T-helper 1 cell treated with Interleukin-12 subunit alpha and Interleukin-12 subunit beta and Interleukin-4 antibody, amounts not matched to agents 30 ng/mL and 1 ng/mL, for 36 hours (primary cell): ENCODE results near the gene ATP5MC2. TPM values are rescaled to one million over a fixed set of nuclear protein-coding genes. Genes with fewer than 3 reads are reported as not detected.
"Not testable (repeated sequence)": the region's sequence is repeated elsewhere in the genome, so short reads cannot be mapped to it uniquely, and the experiment has no call there.

Experiments
- intact Hi-C: fragments of 100-400 bp; cut with micrococcal nuclease; formaldehyde crosslinking; loops from one replicate; pipeline ENCODE4 v1.15.1; 2024
- total RNA-seq: library from RNA; stranded (reverse); gene quantifications from 2 replicates; pipeline ENCODE4 v1.2.3, GENCODE V29; 2022

Gene ATP5MC2
- total RNA-seq, 1 donor from 2014 or later, result 308 TPM

- intact Hi-C loops, result no loop called here
Measured at GRCh38 chr12:53653595-53653994, 22.3 kb downstream of the ATP5MC2 start.

GRCh38 chr12:53652366-53652765, 23.5 kb downstream of the ATP5MC2 start:
- intact Hi-C loops, result no loop called here

- intact Hi-C loops, result no loop called here
Measured at GRCh38 chr12:53651737-53652136, 24.1 kb downstream of the ATP5MC2 start.

GRCh38 chr12:53646300-53646699, 29.6 kb downstream of the ATP5MC2 start:
- intact Hi-C loops, result not testable (repeated sequence)

GRCh38 chr12:53645165-53645564, 30.7 kb downstream of the ATP5MC2 start:
- intact Hi-C loops, result no loop called here

GRCh38 chr12:53644133-53644532, 31.8 kb downstream of the ATP5MC2 start:
- intact Hi-C loops, result no loop called here

- intact Hi-C loops, result no loop called here
Measured at GRCh38 chr12:53643232-53643979, 32.5 kb downstream of the ATP5MC2 start.

- intact Hi-C loops, result no loop called here
Measured at GRCh38 chr12:53638057-53638456, 37.8 kb downstream of the ATP5MC2 start.

GRCh38 chr12:53636641-53637040, 39.2 kb downstream of the ATP5MC2 start:
- intact Hi-C loops, result no loop called here

- intact Hi-C loops, result not testable (repeated sequence)
Measured at GRCh38 chr12:53635708-53636107, 40.2 kb downstream of the ATP5MC2 start.

GRCh38 chr12:53631721-53632120, 44.2 kb downstream of the ATP5MC2 start:
- intact Hi-C loops, result no loop called here

- intact Hi-C loops, result loop anchor here (2.0 to 5.0 kb wide), 4 partner anchors 119 to 589 kb away; partner anchors contain the start of gene SMUG1
Measured at GRCh38 chr12:53627919-53628318, 48.0 kb downstream of the ATP5MC2 start.

- intact Hi-C loops, result loop anchor here (1.0 to 5.0 kb wide), 14 partner anchors 8 to 620 kb away; partner anchors contain the start of genes AAAS, ATP5MC2, CALCOCO1 and EIF4B
Measured at GRCh38 chr12:53626702-53627169, 49.1 kb downstream of the ATP5MC2 start.

GRCh38 chr12:53625946-53626701, 49.8 kb downstream of the ATP5MC2 start, which contains the start of gene ATF7:
TSS of gene ATF7 (minus strand) at chr12:53626382. CDS start at chr12:53601000, 25,382 bp downstream.
- intact Hi-C loops, result loop anchor here (1.0 to 5.0 kb wide), 14 partner anchors 8 to 620 kb away; partner anchors contain the start of genes AAAS, ATP5MC2, CALCOCO1 and EIF4B

GRCh38 chr12:53625373-53625945, 50.4 kb downstream of the ATP5MC2 start:
- intact Hi-C loops, result loop anchor here (5.0 kb wide), 2 partner anchors 562 to 592 kb away; partner anchors contain the start of gene SMUG1

- intact Hi-C loops, result loop anchor here (5.0 kb wide), 2 partner anchors 562 to 592 kb away; partner anchors contain the start of gene SMUG1
Measured at GRCh38 chr12:53624956-53625355, 50.9 kb downstream of the ATP5MC2 start.

GRCh38 chr12:53624458-53624857, 51.4 kb downstream of the ATP5MC2 start:
- intact Hi-C loops, result no loop called here

- intact Hi-C loops, result no loop called here
Measured at GRCh38 chr12:53623548-53624385, 52.1 kb downstream of the ATP5MC2 start.

GRCh38 chr12:53622724-53623123, 53.2 kb downstream of the ATP5MC2 start:
- intact Hi-C loops, result no loop called here

GRCh38 chr12:53618275-53618674, 57.6 kb downstream of the ATP5MC2 start:
- intact Hi-C loops, result loop anchor here (1.0 kb wide), 1 partner anchor 8 kb away; the partner anchor contains the start of gene ATF7
